K562 (cell line): ENCODE results near the gene PCK2. TPM values are rescaled to one million over a fixed set of nuclear protein-coding genes. Genes with fewer than 3 reads are reported as not detected.

Experiments used
- ATAC-seq: fragments of 200-7000 bp; cut with Tn5 transposase; 3 replicates; pipeline ENCODE4 v1.9.1; 2020; ENCODE audit warnings: moderate library complexity
- BruUV-seq: library from RNA; stranded (reverse); fragments of 400-500 nt; replicated peaks from 2 replicates; lab custom pipeline; 2021; lab: Mats Ljungman, UMichigan
- CTCF ChIA-PET: fragments of 300-600 bp; formaldehyde crosslinking; extraction: SDS; loops from one replicate; lab custom pipeline; 2021; ENCODE audit warnings: low intra/inter-chr PET ratio; lab: Yijun Ruan, JAX
- POLR2A ChIA-PET: fragments of 300-600, 350-650 bp; sonication (Branson Sonifier 250); formaldehyde crosslinking; extraction: SDS; loops from one replicate; lab custom pipeline; 2021; ENCODE audit warnings: antibody characterized with exemption, inconsistent platforms; lab: Yijun Ruan, JAX
- DNase-seq, 4 experiments: peaks; one replicate each; pipeline versions ENCODE4 v3.0.0 to v3.0.0-alpha.2; 2011 to 2018; ENCODE audit warnings: low spot score in 3 of 4, mixed read lengths in 3 of 4; ENCODE audit errors: extremely low read depth in 1 of 4
- FAIRE-seq: peaks from 2 replicates; lab custom pipeline; 2011; peaks lifted over from hg19 to GRCh38; lab: Jason Lieb, UNC
- H2AFZ ChIP-seq: 2 replicates; pipeline ENCODE4 v1.6.0; 2011; ENCODE audit warnings: low read depth, low read length, control low read depth, inconsistent platforms
- H3K27ac ChIP-seq: fragments of 200-600 bp; 3 replicates; pipeline ENCODE4 v1.8.0; 2011; ENCODE audit warnings: low read depth, mild to moderate bottlenecking, control low read depth, inconsistent platforms, low read length, moderate library complexity, mixed read lengths; ENCODE audit errors: extremely low read depth
- H3K27me3 ChIP-seq, 2 experiments: fragments of 300-600 bp in 1 of 2; 2 replicates in 1 of 2; 3 replicates in 1 of 2; pipeline versions ENCODE4 v1.6.0 to v1.8.0; 2011; ENCODE audit warnings: inconsistent platforms in 2 of 2, low read length in 2 of 2, mild to moderate bottlenecking in 1 of 2, mixed read lengths in 1 of 2, moderate library complexity in 1 of 2; ENCODE audit not compliant: control insufficient read depth in 2 of 2, insufficient read depth in 2 of 2
- H3K36me3 ChIP-seq: fragments of 300-600 bp; 3 replicates; pipeline ENCODE4 v1.8.0; 2011; ENCODE audit warnings: mild to moderate bottlenecking, low read length, inconsistent platforms; ENCODE audit not compliant: control insufficient read depth, insufficient read depth
- H3K4me1 ChIP-seq, 2 experiments: fragments of 200-600 bp in 1 of 2; replicated peaks in 1 of 2; 2 replicates in 1 of 2; 3 replicates in 1 of 2; pipeline versions ENCODE4 v1.5.1 to v1.8.0; 2011; ENCODE audit warnings: inconsistent platforms in 2 of 2, low read length in 2 of 2, mild to moderate bottlenecking in 1 of 2, mixed read lengths in 1 of 2, moderate library complexity in 1 of 2; ENCODE audit not compliant: control insufficient read depth in 2 of 2, insufficient read depth in 2 of 2
- H3K4me2 ChIP-seq: 2 replicates; pipeline ENCODE4 v1.6.1; 2011; ENCODE audit warnings: low read length, control low read depth, inconsistent platforms, mixed read lengths; ENCODE audit not compliant: insufficient read depth
- H3K4me3 ChIP-seq: fragments of 200-600 bp; sonication (generic), shearing (Covaris generic); 2 replicates; pipeline ENCODE4 v1.5.1; 2016; ENCODE audit warnings: control low read depth, inconsistent platforms
- H3K79me2 ChIP-seq: fragments of 200-600 bp; 3 replicates; pipeline ENCODE4 v1.8.0; 2011; ENCODE audit warnings: low read length, inconsistent platforms; ENCODE audit not compliant: control insufficient read depth, insufficient read depth
- H3K9ac ChIP-seq, 2 experiments: 2 replicates each; pipeline versions ENCODE4 v1.6.0 to v1.6.1; 2011; ENCODE audit warnings: low read depth in 2 of 2, low read length in 2 of 2, control low read depth in 1 of 2, inconsistent platforms in 1 of 2, mild to moderate bottlenecking in 1 of 2, mixed read lengths in 1 of 2; ENCODE audit not compliant: insufficient read depth in 1 of 2
- H3K9me1 ChIP-seq: one replicate; pipeline ENCODE4 v1.6.0; 2011; ENCODE audit warnings: inconsistent platforms, mild to moderate bottlenecking, low read length, moderate library complexity; ENCODE audit not compliant: control insufficient read depth, insufficient read depth
- H3K9me3 ChIP-seq: replicated peaks from 2 replicates; pipeline ENCODE4 v1.5.1; 2011; ENCODE audit warnings: low read depth, low read length, inconsistent platforms; ENCODE audit not compliant: control insufficient read depth, insufficient read depth
- H4K20me1 ChIP-seq: replicated peaks from 2 replicates; pipeline ENCODE4 v1.6.1; 2011; ENCODE audit warnings: low read length, inconsistent platforms, mixed read lengths; ENCODE audit not compliant: control insufficient read depth, insufficient read depth
- ESRRA ChIP-seq: fragments of 450-650 bp; IDR thresholded peaks from 2 replicates; pipeline ENCODE4 v1.6.1; 2014; ENCODE audit warnings: low read depth, mild to moderate bottlenecking, moderate library complexity, borderline replicate concordance
- ETS2 ChIP-seq: IDR thresholded peaks from 2 replicates; pipeline ENCODE4 v1.6.1; 2016; ENCODE audit warnings: borderline replicate concordance, missing genetic modification characterization, mild to moderate bottlenecking, moderate library complexity, missing compliant biosample characterization; ENCODE audit not compliant: poor library complexity, severe bottlenecking
- EZH2 ChIP-seq: IDR thresholded peaks from 2 replicates; pipeline ENCODE4 v1.6.1; 2012; ENCODE audit warnings: low read depth, mild to moderate bottlenecking, inconsistent platforms, low read length, borderline replicate concordance
- LARP7 ChIP-seq: fragments of 450-650 bp; IDR thresholded peaks from 2 replicates; pipeline ENCODE4 v1.6.1; 2016
- MXI1 ChIP-seq: IDR thresholded peaks from 2 replicates; pipeline ENCODE4 v1.6.1; 2011; ENCODE audit warnings: low read depth, mild to moderate bottlenecking, improper control_type of control experiment, low read length
- SMARCA4 ChIP-seq: fragments of 450-650 bp; IDR thresholded peaks from 2 replicates; pipeline ENCODE4 v1.6.1; 2016
- TAF15 ChIP-seq: fragments of 200-400 bp; formaldehyde crosslinking; IDR thresholded peaks from 2 replicates; pipeline ENCODE4 v1.6.1; 2017; ENCODE audit warnings: mild to moderate bottlenecking, low read depth, low read length, moderate library complexity
- ZNF263 ChIP-seq: sonication (generic); formaldehyde crosslinking; IDR thresholded peaks from 2 replicates; pipeline ENCODE4 v1.8.0; 2022; ENCODE audit warnings: mild to moderate bottlenecking, missing genetic modification reagents, borderline replicate concordance
- ZNF408 ChIP-seq: fragments of 250-450 bp; sonication (Bioruptor Pico); IDR thresholded peaks from 2 replicates; pipeline ENCODE4 v1.4.0; 2020; ENCODE audit warnings: low read depth, mild to moderate bottlenecking, moderate library complexity
- ZNF764 ChIP-seq: fragments of 250-450 bp; sonication (Bioruptor Pico); IDR thresholded peaks from 2 replicates; pipeline ENCODE4 v1.4.0; 2020; ENCODE audit warnings: low read depth, mild to moderate bottlenecking, moderate library complexity
- WGBS: fragments of 100-300 bp; shearing (Covaris generic); methylation state at CpG from one replicate; pipeline ENCODE4 v1.1.6; 2016; ENCODE audit warnings: low coverage, mixed read lengths; ENCODE audit not compliant: insufficient coverage; ENCODE audit errors: missing lambda C conversion rate; 5-methylcytosine and 5-hydroxymethylcytosine counted together
- in situ Hi-C: fragments of 300-500 bp; cut with MboI; formaldehyde crosslinking; loops from 4 replicates; pipeline ENCODE4 v1.15.0; 2018; ENCODE audit warnings: inconsistent platforms, mixed read lengths
- intact Hi-C: fragments of 100-400 bp; cut with micrococcal nuclease; formaldehyde crosslinking; loops from 2 replicates; pipeline ENCODE4 v1.14.2; 2022
- polyA plus RNA-seq, 8 experiments: library from polyadenylated mRNA; depleted of rRNA in 4 of 8; stranded (reverse) in 5 of 8; unstranded in 3 of 8; fragments of >200 nt; fragmentation: Nextera tagmentation in 2 of 8; fragmentation: Illumina TruSeq in 1 of 8; extraction: Ambion mirVana in 2 of 8; extraction: Trizol in 1 of 8; gene quantifications; 2 replicates each; pipeline versions ENCODE4 v1.2.1 to v1.2.3, GENCODE V29; 2011 to 2014; ENCODE audit warnings: inconsistent platforms in 1 of 8, missing spikeins in 1 of 8
- total RNA-seq, 7 experiments: library from RNA; depleted of rRNA in 6 of 7; stranded (reverse); fragments of >200 nt in 6 of 7; fragmentation: Illumina TruSeq in 2 of 7; extraction: Trizol in 2 of 7; gene quantifications; 2 replicates each; pipeline versions ENCODE4 v1.2.1 to v1.2.3, GENCODE V29; 2011 to 2021; ENCODE audit warnings: low replicate concordance in 1 of 7
- TF ChIP-seq, protein P1 (sequence below): fragments of 250-450 bp; sonication (Bioruptor Pico); IDR thresholded peaks from 2 replicates; pipeline ENCODE4 v1.8.0; 2021; ENCODE audit warnings: borderline replicate concordance, mild to moderate bottlenecking, moderate library complexity; ENCODE audit not compliant: poor library complexity, severe bottlenecking
- TF ChIP-seq, protein P2 (sequence below): fragments of 450-650 bp; IDR thresholded peaks from 2 replicates; pipeline ENCODE4 v1.6.1; 2016; ENCODE audit warnings: antibody characterized with exemption

Gene PCK2
- total and polyA plus RNA-seq, 9 of the 15 experiments (the other 6 are each of a cell fraction or from before 2014, with no cell fraction given): 3.3 to 60.9 (median 30.4) TPM

DNA sequence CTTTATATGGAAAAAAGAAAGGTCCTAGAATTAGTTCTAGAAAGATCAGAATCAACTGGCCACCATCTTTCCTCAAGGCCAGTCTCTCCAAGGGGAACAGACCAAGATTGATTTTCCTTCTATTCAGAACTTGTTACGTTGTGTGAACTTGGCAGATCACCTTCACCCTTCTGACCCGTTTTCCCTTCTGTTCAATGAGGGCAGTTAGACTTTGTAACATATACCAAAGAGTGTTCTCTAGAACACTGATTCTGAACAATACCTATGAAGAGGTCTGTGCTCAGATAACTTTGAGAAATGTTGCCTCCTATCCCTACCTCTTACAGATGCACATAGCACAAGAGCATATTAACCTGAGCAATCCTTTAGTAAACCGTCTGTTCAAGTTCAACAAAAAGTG lies 10.6 kb upstream of the PCK2 start:
- 27% methylated on average over 3 of the region's 3 CpGs for WGBS
- Histone ChIP-seq H3K9me3 (no peaks in the 10 kb centered on the region), H3K36me3 (no peaks in the 10 kb centered on the region), H2AFZ (no peak overlapping the region), H3K9me1 (no peaks in the 10 kb centered on the region), H4K20me1 (no peaks in the 10 kb centered on the region), H3K9ac (no peak overlapping the region), H3K27me3 (no peaks in the 10 kb centered on the region), H3K4me1 (peaks cover 18 to 28% of the 10 kb centered on the region in 2 experiments), H3K27ac (no peak overlapping the region), H3K4me2 (no peak overlapping the region), H3K4me3 (no peak overlapping the region), H3K79me2 (no peaks in the 10 kb centered on the region)
- in situ Hi-C loops: no loop called here
- intact Hi-C loops: no loop called here
- POLR2A ChIA-PET: interaction anchor here (1.7 to 5.5 kb wide), 2 partner anchors 11 to 31 kb away, joined by 6 to 40 read pairs; partner anchors contain the start of genes DCAF11, NRL and PCK2
- no TSS peak for BruUV-seq
- DNase-seq: no peak
- FAIRE-seq: no peak
- ATAC-seq: no peak
- CTCF ChIA-PET: no interaction called here
- TF ChIP-seq EZH2: no peak
- no peak for TF ChIP-seq ETS2 (tag)
- TF ChIP-seq ZNF764 (CRISPR knock-in tag): no peak
- no peak for TF ChIP-seq MXI1
- no peak for TF ChIP-seq TAF15
- TF ChIP-seq, protein P1, sequence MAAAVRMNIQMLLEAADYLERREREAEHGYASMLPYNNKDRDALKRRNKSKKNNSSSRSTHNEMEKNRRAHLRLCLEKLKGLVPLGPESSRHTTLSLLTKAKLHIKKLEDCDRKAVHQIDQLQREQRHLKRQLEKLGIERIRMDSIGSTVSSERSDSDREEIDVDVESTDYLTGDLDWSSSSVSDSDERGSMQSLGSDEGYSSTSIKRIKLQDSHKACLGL (CRISPR knock-in tag): no peak
- no peak for TF ChIP-seq ZNF408 (CRISPR knock-in tag)
- no peak for TF ChIP-seq ESRRA
- TF ChIP-seq SMARCA4: no peak
- no peak for TF ChIP-seq ZNF263 (CRISPR knock-in tag)
- TF ChIP-seq, protein P2, sequence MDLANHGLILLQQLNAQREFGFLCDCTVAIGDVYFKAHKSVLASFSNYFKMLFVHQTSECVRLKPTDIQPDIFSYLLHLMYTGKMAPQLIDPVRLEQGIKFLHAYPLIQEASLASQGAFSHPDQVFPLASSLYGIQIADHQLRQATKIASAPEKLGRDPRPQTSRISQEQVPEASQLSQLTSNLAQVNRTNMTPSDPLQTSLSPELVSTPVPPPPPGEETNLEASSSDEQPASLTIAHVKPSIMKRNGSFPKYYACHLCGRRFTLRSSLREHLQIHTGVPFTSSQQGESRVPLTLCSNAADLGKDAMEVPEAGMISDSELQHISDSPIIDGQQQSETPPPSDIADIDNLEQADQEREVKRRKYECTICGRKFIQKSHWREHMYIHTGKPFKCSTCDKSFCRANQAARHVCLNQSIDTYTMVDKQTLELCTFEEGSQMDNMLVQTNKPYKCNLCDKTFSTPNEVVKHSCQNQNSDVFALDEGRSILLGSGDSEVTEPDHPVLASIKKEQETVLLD: no peak
- no peak for TF ChIP-seq LARP7
